AG04450 (cell line): ENCODE measurements around the gene IMP4. TPM values are rescaled to one million over a fixed set of nuclear protein-coding genes. Genes with fewer than 3 reads are reported as not detected.

Experiments used
- CTCF ChIA-PET: fragments of 300-600, 350-600 bp; formaldehyde crosslinking; extraction: SDS; loops from one replicate; lab custom pipeline; 2022; ENCODE audit warnings: antibody characterized with exemption, inconsistent platforms; lab: Charles Lee
- POLR2A ChIA-PET: fragments of 350-600 bp; formaldehyde crosslinking; extraction: SDS; loops from one replicate; lab custom pipeline; 2021; ENCODE audit warnings: antibody characterized with exemption, inconsistent platforms; lab: Yijun Ruan, JAX
- DNase-seq: peaks from one replicate; pipeline ENCODE4 v3.0.0-alpha.2; 2011; ENCODE audit warnings: low read depth, low spot score
- H3K27ac ChIP-seq: one replicate; pipeline ENCODE4 v1.5.1; 2012; ENCODE audit warnings: low read depth, low read length, control low read depth
- H3K27me3 ChIP-seq: one replicate; pipeline ENCODE4 v1.6.0; 2012; ENCODE audit warnings: low read length; ENCODE audit not compliant: control insufficient read depth, insufficient read depth
- H3K4me3 ChIP-seq: 2 replicates; pipeline ENCODE4 v1.5.1; 2011; ENCODE audit warnings: mild to moderate bottlenecking, low read depth, low read length, control low read depth
- H3K9me3 ChIP-seq: 2 replicates; pipeline ENCODE4 v1.5.1; 2012; ENCODE audit warnings: low read length; ENCODE audit not compliant: control insufficient read depth, insufficient read depth
- polyA minus RNA-seq: library from RNA; depleted of rRNA, polyadenylated mRNA; stranded (reverse); fragments of >200 nt; gene quantifications from 2 replicates; pipeline ENCODE4 v1.2.3, GENCODE V29; 2011; rRNA and poly(A)+ RNA removed
- polyA plus RNA-seq: library from polyadenylated mRNA; depleted of rRNA; stranded (reverse); fragments of >200 nt; gene quantifications from 2 replicates; pipeline ENCODE4 v1.2.3, GENCODE V29; 2011; rRNA removed
- TF ChIP-seq, protein P1 (sequence below): IDR thresholded peaks from 2 replicates; pipeline ENCODE4 v1.5.1; 2011; ENCODE audit warnings: low read depth, low read length, control low read depth, inconsistent platforms

Gene IMP4
- polyA plus RNA-seq (51.0 and 79.5 TPM in 2 replicates), polyA minus RNA-seq (39.6 and 80.1 TPM in 2 replicates)

GRCh38 chr2:130342533-130343275, at the start of gene IMP4:
TSS of gene IMP4 (plus strand) at chr2:130342897. CDS start at chr2:130342933, 36 bp downstream.
- Histone ChIP-seq H3K4me3 (peak within 1 kb of the TSS; percentile 95), H3K27ac (peak within 1 kb of the TSS; percentile 94), H3K27me3 (no peaks in the 10 kb centered on the region), H3K9me3 (no peaks in the 10 kb centered on the region; the same call in 1 of the 2 replicates)
- peak; percentile 98 for DNase-seq
- ChIA-PET POLR2A (interaction anchor here (0.9 to 2.6 kb wide), 9 partner anchors 8 to 750 kb away, joined by 3 to 22 read pairs (median 6); partner anchors contain the start of genes FAM168B, MZT2B, PTPN18 and SMPD4), CTCF (interaction anchor here (0.8 to 3.6 kb wide), 7 partner anchors 10 to 161 kb away, joined by 3 to 20 read pairs (median 5); partner anchors contain the start of genes MZT2B, PTPN18 and SMPD4)
- TF ChIP-seq, protein P1, sequence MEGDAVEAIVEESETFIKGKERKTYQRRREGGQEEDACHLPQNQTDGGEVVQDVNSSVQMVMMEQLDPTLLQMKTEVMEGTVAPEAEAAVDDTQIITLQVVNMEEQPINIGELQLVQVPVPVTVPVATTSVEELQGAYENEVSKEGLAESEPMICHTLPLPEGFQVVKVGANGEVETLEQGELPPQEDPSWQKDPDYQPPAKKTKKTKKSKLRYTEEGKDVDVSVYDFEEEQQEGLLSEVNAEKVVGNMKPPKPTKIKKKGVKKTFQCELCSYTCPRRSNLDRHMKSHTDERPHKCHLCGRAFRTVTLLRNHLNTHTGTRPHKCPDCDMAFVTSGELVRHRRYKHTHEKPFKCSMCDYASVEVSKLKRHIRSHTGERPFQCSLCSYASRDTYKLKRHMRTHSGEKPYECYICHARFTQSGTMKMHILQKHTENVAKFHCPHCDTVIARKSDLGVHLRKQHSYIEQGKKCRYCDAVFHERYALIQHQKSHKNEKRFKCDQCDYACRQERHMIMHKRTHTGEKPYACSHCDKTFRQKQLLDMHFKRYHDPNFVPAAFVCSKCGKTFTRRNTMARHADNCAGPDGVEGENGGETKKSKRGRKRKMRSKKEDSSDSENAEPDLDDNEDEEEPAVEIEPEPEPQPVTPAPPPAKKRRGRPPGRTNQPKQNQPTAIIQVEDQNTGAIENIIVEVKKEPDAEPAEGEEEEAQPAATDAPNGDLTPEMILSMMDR = peak; percentile 42

- CTCF ChIA-PET = no interaction called here
These were observed 42.3 kb upstream of the IMP4 start for GRCh38 chr2:130300258-130300969.

GRCh38 chr2:130300970-130301348, 41.7 kb upstream of the IMP4 start:
- TF ChIP-seq, protein P1 = no peak
- POLR2A ChIA-PET = no interaction called here
- Histone ChIP-seq H3K4me3 (no peak overlapping the region), H3K27me3 (no peaks in the 10 kb centered on the region), H3K9me3 (no peaks in the 10 kb centered on the region; the same call in 1 of the 2 replicates), H3K27ac (no peak overlapping the region)
- CTCF ChIA-PET = no interaction called here
- DNase-seq = no peak

More at GRCh38 chr2:130300258-130300969, 42.3 kb upstream of the IMP4 start:
- TF ChIP-seq, protein P1 = no peak
- no peak overlapping the region for H3K4me3 ChIP-seq
- H3K27ac ChIP-seq = no peak overlapping the region
- no peak for DNase-seq
- POLR2A ChIA-PET = no interaction called here
- no peaks in the 10 kb centered on the region for H3K27me3 ChIP-seq
- H3K9me3 ChIP-seq = no peaks in the 10 kb centered on the region; the same call in 1 of the 2 replicates

DNA sequence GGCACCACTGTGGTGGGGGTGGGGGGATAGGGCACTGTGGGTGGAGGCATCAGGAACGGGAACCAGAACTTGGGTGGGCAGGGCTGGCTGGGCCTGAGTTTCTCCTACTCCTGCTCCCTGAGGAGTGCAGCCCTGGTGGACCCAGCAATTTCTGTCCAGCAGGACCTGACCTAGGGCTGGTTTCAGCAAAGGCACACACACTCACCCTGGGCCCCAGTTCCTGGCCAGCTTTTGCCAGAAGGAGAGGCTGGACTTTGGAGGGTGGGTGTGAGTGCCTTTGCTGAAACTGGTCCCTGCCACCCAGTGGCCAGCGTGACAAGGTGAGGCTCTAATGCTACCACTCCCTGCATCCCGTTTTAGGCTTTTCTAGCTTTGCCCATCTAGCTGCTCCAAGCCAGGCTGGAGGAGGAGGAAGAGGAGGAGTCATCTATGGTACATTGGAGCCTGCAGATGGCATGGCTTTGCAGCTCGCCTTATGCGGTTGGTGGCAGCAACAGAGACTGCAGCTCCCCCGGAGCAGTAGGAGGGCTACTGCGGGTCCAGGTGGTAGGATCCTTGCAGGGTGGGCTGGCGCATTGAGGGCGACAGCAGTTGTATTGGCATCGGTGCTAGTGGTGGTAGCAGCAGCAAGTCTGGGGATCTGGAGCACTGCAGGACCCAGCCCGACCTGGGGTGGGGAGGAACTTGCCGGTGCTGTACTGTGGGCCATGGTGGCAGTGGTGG, 40.4 kb upstream of the IMP4 start:
- H3K27ac ChIP-seq = no peak overlapping the region
- DNase-seq = no peak
- no peaks in the 10 kb centered on the region; the same call in 1 of the 2 replicates for H3K9me3 ChIP-seq
- H3K27me3 ChIP-seq = no peaks in the 10 kb centered on the region
- H3K4me3 ChIP-seq = no peak overlapping the region
- TF ChIP-seq, protein P1 = no peak
- CTCF ChIA-PET = no interaction called here
- POLR2A ChIA-PET = no interaction called here
